ENCODE measurements around the gene IL17RE.
"Not testable (repeated sequence)": the region's sequence is repeated elsewhere in the genome, so short reads cannot be mapped to it uniquely, and the experiment has no call there.

Gene IL17RE

GRCh38 chr3:9893739-9894138 is 8.9 kb upstream of the IL17RE start:
- peaks cover 5 to 21% of the 10 kb centered on the region in 2 experiments for H3K36me3 ChIP-seq (ENCODE audit: control insufficient read depth in 2 of 2, insufficient read depth in 1 of 2, low read length in 2 of 2)
- POLR2A ChIA-PET, result interaction anchor here (0.5 to 1.8 kb wide), 5 partner anchors 9 to 123 kb away, joined by 3 to 6 read pairs (median 4); partner anchors contain the start of genes CRELD1 and IL17RE
- no peak overlapping the region for H3K4me3 ChIP-seq (ENCODE audit: low read depth, low read length)
- no peaks in the 10 kb centered on the region for H3K4me1 ChIP-seq (ENCODE audit: control insufficient read depth, insufficient read depth, low read length)
- CTCF ChIA-PET, result interaction anchor here (1.1 to 1.3 kb wide), 4 partner anchors 9 to 45 kb away, joined by 3 to 4 read pairs (median 3); partner anchors contain the start of gene IL17RE
- H3K27ac ChIP-seq (ENCODE audit: extremely low read depth, low read depth, low read length), result peak overlapping the region; percentile 7; the same call in 1 of the 2 replicates
- H3K9me3 ChIP-seq (ENCODE audit: control insufficient read depth, insufficient read depth, low read depth, low read length), result no peaks in the 10 kb centered on the region
- TF ChIP-seq ZNF169 (tag by site-specific recombination; IDR thresholded peaks at IDR 0.05) (no peak), ZNF76 (tag by site-specific recombination; IDR thresholded peaks at IDR 0.05; ENCODE audit: borderline replicate concordance, low read depth) (no peak), ZNF433 (tag by site-specific recombination; IDR thresholded peaks at IDR 0.05; ENCODE audit: low read depth) (no peak), ZNF157 (tag by site-specific recombination; IDR thresholded peaks at IDR 0.05) (no peak), ZNF555 (tag by site-specific recombination; conservative IDR thresholded peaks at IDR 0.05) (no peak), ZNF426 (tag by site-specific recombination; IDR thresholded peaks at IDR 0.05) (no peak), ZNF548 (tag by site-specific recombination; IDR thresholded peaks at IDR 0.05) (no peak), ZBTB48 (tag by site-specific recombination; IDR thresholded peaks at IDR 0.05) (no peak), GFI1B (tag by site-specific recombination; IDR thresholded peaks at IDR 0.05) (no peak), ZNF530 (tag by site-specific recombination; IDR thresholded peaks at IDR 0.05; ENCODE audit: low read depth) (no peak), ZNF518A (tag by site-specific recombination; conservative IDR thresholded peaks at IDR 0.05; ENCODE audit: low read depth) (no peak), ZNF585B (tag by site-specific recombination; IDR thresholded peaks at IDR 0.05) (no peak), ZNF792 (tag by site-specific recombination; IDR thresholded peaks at IDR 0.05) (no peak), ZNF211 (tag by site-specific recombination; IDR thresholded peaks at IDR 0.05; ENCODE audit: low read depth) (no peak), FEZF1 (tag by site-specific recombination; IDR thresholded peaks at IDR 0.05) (no peak), MEIS1 (CRISPR knock-in tag; IDR thresholded peaks at IDR 0.05; ENCODE audit: borderline replicate concordance) (no peak)

- ChIA-PET POLR2A (interaction anchor here (0.8 kb wide), 1 partner anchor 38 kb away, joined by 3 read pairs; the partner anchor contains the start of gene CRELD1), CTCF (interaction anchor here (0.9 kb wide), 1 partner anchor 36 kb away, joined by 3 read pairs; no protein-coding TSS in a partner anchor)
- peaks cover 5 to 21% of the 10 kb centered on the region in 2 experiments for H3K36me3 ChIP-seq (ENCODE audit: control insufficient read depth in 2 of 2, insufficient read depth in 1 of 2, low read length in 2 of 2)
- not testable (repeated sequence) for H3K27ac ChIP-seq (ENCODE audit: extremely low read depth, low read depth, low read length); H3K9me3 ChIP-seq (ENCODE audit: control insufficient read depth, insufficient read depth, low read depth, low read length); H3K4me3 ChIP-seq (ENCODE audit: low read depth, low read length); H3K4me1 ChIP-seq (ENCODE audit: control insufficient read depth, insufficient read depth, low read length)
- TF ChIP-seq ZNF121 (tag by site-specific recombination; IDR thresholded peaks at IDR 0.05), result peak; percentile 77
These were observed 6.9 kb upstream of the IL17RE start for GRCh38 chr3:9895715-9896114.

GRCh38 chr3:9896755-9897407 is 5.8 kb upstream of the IL17RE start:
- H3K36me3 ChIP-seq (ENCODE audit: control insufficient read depth in 2 of 2, insufficient read depth in 1 of 2, low read length in 2 of 2), result peaks cover 5 to 21% of the 10 kb centered on the region in 2 experiments
- H3K4me3 ChIP-seq (ENCODE audit: low read depth, low read length); H3K27ac ChIP-seq (ENCODE audit: extremely low read depth, low read depth, low read length); CTCF ChIA-PET; H3K4me1 ChIP-seq (ENCODE audit: control insufficient read depth, insufficient read depth, low read length); H3K9me3 ChIP-seq (ENCODE audit: control insufficient read depth, insufficient read depth, low read depth, low read length): not testable (repeated sequence)
- POLR2A ChIA-PET, result interaction anchor here (0.6 to 1.1 kb wide), 3 partner anchors 16 to 37 kb away, joined by 3 to 4 read pairs (median 4); partner anchors contain the start of gene CRELD1
